ENCODE measurements around the gene CXXC5.
A peak's percentile ranks its signal among the peaks of the same experiment; 100 is the strongest.

The CXXC5 gene

GRCh38 chr5:139650689-139651042 is 2.5 kb downstream of the CXXC5 start:
- H3K4me3 ChIP-seq (ENCODE audit: low read depth, low read length) = peak overlapping the region; percentile 86

DNA sequence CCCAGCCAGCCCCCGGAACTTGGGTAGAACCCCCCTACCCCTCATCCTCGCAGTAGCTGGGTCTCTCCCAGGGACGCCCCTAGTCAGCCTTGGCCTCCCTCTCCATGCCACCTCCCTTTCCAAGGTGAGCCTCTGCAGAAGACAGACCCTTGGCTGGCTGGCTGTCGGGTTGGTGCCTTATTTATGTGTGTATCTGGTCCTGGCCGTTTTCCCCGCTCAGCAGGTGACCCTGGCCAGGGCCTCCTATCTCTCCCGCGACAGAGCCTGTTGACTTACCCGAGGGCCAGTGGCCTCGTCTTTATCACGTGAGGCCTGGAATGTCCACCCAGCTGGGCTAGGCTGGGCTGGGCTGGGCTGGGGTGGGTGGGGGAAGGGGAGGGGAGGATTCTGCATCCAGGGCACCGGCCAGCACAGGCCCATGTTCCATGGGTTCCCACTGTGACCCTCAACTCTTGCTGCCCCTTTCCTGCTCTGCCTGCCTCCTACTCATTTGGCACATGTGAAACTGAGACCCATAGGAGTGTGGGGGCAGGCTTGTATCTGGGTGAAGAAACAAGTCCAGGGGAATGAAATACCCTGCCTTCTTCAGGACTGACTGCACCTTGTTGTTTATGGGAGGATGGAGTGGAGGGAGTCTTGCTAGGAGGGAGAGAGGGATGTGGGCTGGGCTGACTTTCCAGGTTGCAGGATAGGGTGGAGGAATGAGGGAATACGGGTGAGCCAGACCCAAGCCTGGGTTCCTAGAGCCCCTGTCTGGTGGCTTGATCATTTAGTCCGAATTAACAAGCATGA is 3.1 kb downstream of the CXXC5 start:
- peak overlapping the region; percentile 86 for H3K4me3 ChIP-seq (ENCODE audit: low read depth, low read length)

DNA sequence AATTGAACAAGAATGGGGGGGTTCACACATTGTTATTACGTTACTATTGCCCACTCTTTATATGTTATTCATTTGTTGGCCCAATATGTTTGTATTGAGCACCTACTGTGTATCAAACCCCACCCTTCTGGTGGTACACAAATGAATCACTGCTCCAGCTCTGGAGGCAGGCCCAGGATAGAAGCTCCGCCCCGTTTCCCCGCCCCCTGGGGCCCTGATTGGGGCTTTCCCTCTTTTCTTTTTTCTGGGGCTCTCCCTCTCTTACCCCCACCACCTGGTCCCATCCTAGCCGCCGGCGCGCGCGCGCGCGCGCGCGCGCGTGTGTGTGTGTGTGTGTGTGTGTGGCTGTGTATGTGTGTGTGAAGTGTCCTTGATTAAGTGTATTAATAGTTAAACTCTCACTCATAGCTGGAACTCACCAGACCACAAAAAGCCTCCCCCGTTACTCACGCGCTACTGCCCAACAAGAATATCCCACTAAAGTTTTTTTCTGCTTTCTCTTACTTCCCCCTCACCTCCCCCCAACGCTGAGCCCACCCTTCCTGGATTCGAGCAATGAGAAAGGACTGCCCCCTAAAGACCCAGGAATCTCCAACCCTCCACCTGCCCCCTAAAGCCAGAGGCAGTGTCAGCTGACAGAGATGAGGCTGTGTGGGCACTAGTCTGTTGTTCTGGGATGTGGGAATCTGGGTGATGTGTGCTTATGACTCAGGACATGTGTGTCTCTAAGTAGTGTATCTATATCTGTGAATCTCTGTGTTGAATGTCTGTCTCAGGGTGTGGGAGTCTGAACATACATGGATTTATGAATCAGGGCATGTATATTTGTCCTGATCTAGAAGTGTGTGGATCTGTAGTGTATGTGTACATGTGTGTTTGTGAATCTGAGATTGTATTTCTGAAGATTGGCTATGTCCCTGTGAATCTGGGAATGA is 4.0 kb downstream of the CXXC5 start:
- H3K4me3 ChIP-seq (ENCODE audit: low read depth, low read length) = no peak overlapping the region

DNA sequence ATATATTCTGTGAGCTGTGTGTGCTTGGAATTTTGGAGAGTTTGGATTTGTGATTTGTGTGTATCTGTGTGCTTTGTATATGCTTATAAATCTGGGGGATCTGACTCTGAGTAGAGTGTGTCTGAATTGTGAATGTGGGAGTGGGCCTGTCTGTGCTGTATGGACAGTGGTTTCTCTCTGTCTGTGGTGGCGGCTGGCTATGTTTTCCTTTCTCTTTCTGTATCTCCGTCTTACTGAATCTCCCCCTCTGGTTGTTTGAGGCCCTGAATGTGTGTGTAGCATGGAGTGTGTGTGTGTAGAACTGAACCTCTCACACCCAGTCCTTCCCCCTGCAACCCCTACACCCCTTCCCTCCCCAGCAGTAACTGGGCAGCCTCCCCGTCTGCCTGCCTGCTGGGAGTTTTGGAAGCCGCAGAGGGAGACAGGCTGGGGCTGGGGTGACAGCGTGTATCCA is 4.7 kb downstream of the CXXC5 start:
- H3K4me3 ChIP-seq (ENCODE audit: low read depth, low read length) = no peak overlapping the region

GRCh38 chr5:139653616-139654015 is 5.5 kb downstream of the CXXC5 start:
- no peak overlapping the region for H3K4me3 ChIP-seq (ENCODE audit: low read depth, low read length)

DNA sequence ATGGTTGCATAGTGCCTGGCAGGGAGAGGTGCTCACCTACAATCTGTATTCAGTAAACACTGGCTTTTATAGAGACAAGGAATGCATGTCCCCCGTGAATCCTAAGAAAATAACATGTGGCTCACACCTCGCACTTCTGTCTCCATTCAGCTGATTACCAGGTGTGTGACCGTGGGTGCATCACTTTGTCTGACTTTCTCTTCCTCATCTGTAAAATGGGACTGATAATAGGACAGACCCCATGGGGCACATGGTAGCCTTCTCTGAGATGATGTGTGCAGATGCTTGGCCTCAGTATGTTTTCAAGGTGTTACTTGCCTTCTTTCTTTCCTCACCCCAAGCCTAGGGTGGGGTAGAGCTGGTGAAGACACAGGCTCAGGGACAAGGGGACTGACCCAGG is 6.3 kb downstream of the CXXC5 start:
- no peak overlapping the region for H3K4me3 ChIP-seq (ENCODE audit: low read depth, low read length)

- H3K4me3 ChIP-seq (ENCODE audit: low read depth, low read length) = no peak overlapping the region
Measured at GRCh38 chr5:139654871-139655491, 6.8 kb downstream of the CXXC5 start.

- no peak overlapping the region for H3K4me3 ChIP-seq (ENCODE audit: low read depth, low read length)
Measured at GRCh38 chr5:139655727-139656271, 7.7 kb downstream of the CXXC5 start.

DNA sequence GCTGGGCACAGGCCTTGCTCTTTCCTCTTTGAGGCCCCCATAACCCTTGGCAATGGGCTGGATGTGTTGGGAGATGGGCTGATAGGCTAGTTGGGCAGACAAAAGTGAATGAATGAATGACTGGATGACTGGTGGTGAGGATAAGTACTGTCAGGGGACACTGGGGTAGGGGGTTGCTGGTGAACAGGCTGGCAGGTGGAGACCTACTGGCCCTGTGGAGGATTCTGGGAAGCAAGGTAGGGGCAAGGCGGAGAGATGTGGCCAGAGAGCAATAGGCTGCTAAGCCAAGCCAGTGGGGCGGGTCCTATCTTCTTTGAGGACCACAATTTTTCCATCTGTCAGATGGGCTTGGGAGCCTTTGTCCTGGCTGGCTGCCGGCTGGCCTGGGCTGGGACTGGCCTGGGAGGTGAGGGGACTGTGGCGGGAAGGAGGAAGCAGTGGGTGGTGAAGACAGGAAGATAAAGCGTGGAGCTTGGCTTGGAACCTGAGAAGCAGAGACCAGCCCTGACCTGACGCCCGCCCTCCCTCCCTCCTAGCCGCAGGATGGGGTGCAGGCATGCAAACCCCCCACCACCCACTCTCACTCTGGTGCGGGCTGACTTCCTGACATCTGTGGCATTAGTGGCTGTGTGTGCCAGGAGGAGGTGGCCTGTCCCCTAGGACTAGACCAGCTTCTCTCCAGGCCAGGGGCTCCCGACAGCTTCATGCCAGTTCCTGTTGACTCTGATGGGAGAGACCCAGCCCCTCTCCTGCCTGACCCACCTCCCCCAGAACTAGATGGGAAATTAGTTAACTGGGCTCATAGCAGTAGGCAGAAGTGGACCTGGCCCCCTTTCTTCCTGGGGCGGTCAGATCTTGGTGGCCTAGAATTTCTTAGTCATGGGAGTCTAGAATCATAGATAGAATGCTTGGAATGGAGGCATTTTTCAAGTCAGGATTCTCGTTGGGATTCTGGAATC is 9.5 kb downstream of the CXXC5 start:
- no peak overlapping the region for H3K4me3 ChIP-seq (ENCODE audit: low read depth, low read length)

- no peak overlapping the region for H3K4me3 ChIP-seq (ENCODE audit: low read depth, low read length)
Measured at GRCh38 chr5:139658501-139658927, 10.4 kb downstream of the CXXC5 start.

GRCh38 chr5:139658928-139659667 is 10.9 kb downstream of the CXXC5 start:
- H3K4me3 ChIP-seq (ENCODE audit: low read depth, low read length) = no peak overlapping the region

DNA sequence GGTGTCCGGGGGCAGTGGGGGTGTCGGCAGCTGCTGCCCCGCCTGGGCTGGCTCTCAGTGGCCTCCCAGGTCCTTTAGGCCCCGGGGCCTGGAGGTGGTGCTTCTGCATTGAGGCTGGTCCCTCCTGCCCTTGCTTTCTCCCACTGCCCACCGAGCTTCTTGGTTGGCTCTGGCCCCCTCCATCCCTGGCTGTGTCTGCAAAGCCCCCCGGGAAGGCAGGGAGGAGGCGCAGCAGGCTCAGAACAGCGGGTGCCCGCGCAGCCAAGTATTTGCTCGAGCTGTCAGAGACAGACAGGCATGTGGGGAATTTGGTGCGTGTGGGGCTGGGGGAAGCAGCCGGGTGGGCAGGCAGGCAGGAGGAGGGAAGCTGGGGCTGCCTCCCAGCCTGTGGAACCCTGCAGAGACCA is 11.5 kb downstream of the CXXC5 start:
- H3K4me3 ChIP-seq (ENCODE audit: low read depth, low read length) = no peak overlapping the region

- H3K4me3 ChIP-seq (ENCODE audit: low read depth, low read length) = no peak overlapping the region
Measured at GRCh38 chr5:139660105-139660922, 12.2 kb downstream of the CXXC5 start.

- no peak overlapping the region for H3K4me3 ChIP-seq (ENCODE audit: low read depth, low read length)
Measured at GRCh38 chr5:139660923-139661814, 13.0 kb downstream of the CXXC5 start.

DNA sequence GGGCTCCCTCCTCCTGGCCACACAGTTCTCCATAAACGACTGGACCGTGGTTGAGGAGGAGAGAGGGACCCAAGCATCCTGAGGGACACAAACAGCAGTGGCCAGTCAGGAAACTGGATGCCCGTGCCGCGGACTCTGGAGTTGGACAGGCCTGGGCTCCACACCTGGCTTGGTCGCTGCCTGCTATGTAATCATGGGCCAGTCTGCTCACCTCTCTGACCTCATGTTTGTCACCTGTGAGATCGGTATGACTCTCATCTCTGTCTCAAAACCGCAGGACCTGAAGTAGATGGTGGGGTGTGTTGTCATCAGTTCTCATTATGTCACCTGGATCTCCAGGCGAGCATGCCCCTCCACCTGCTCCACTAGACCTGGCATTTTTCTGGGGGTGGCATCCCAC is 14.5 kb downstream of the CXXC5 start:
- H3K4me3 ChIP-seq (ENCODE audit: low read depth, low read length) = no peak overlapping the region

- no peak overlapping the region for H3K4me3 ChIP-seq (ENCODE audit: low read depth, low read length)
Measured at GRCh38 chr5:139663207-139664085, 15.3 kb downstream of the CXXC5 start.
